Middle frontal gyrus (tissue), 1 donor: ENCODE results near the gene NIN.
A peak's percentile ranks its signal among the peaks of the same experiment; 100 is the strongest.

Experiments
- DNase-seq: peaks from one replicate; pipeline ENCODE4 v3.0.0-alpha.2; 2015; ENCODE audit warnings: low spot score; ENCODE audit errors: extremely low spot score

Gene NIN, protein sequence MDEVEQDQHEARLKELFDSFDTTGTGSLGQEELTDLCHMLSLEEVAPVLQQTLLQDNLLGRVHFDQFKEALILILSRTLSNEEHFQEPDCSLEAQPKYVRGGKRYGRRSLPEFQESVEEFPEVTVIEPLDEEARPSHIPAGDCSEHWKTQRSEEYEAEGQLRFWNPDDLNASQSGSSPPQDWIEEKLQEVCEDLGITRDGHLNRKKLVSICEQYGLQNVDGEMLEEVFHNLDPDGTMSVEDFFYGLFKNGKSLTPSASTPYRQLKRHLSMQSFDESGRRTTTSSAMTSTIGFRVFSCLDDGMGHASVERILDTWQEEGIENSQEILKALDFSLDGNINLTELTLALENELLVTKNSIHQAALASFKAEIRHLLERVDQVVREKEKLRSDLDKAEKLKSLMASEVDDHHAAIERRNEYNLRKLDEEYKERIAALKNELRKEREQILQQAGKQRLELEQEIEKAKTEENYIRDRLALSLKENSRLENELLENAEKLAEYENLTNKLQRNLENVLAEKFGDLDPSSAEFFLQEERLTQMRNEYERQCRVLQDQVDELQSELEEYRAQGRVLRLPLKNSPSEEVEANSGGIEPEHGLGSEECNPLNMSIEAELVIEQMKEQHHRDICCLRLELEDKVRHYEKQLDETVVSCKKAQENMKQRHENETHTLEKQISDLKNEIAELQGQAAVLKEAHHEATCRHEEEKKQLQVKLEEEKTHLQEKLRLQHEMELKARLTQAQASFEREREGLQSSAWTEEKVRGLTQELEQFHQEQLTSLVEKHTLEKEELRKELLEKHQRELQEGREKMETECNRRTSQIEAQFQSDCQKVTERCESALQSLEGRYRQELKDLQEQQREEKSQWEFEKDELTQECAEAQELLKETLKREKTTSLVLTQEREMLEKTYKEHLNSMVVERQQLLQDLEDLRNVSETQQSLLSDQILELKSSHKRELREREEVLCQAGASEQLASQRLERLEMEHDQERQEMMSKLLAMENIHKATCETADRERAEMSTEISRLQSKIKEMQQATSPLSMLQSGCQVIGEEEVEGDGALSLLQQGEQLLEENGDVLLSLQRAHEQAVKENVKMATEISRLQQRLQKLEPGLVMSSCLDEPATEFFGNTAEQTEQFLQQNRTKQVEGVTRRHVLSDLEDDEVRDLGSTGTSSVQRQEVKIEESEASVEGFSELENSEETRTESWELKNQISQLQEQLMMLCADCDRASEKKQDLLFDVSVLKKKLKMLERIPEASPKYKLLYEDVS (N-terminal part only)

GRCh38 chr14:50830932-50831725 lies at the start of gene NIN:
NIN (minus strand) TSS chr14:50831162; CDS start chr14:50822056, 9,106 bp downstream.
- DNase-seq: peak; percentile 76

DNA sequence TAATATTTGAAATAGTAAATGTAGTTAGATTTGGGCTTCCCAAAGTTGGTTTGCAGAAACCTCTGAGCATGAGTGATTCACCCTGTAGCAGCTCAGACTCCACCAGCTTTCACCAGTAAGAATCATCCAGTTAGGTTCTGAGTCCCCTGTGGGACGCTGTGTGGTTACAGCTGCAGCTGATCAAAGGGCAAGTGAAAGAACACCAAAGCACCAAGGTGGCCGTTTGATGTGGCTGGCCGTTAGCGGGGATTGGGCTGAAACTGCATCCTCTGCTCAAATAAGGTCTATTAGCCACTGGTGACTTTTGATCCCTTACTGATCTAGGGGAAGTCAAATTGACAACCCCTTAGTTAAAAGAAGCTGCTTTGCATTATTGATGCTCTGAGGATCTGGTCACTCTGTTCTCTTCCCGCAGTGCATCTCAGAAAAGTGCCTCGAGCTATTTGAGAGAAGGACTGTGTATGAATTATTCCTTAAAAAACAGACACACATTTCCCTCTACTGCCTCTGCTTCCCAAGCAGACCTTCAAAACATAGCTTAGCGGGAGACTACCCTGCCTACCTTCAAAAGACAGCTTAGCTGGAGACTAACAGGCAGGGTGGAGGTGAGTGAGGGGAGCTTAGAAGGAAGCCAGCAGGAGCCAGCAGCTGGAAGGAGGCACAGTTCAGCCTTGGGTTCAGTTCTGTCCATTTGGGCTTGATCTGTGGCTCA lies 44.6 kb upstream of the NIN start:
- no peak for DNase-seq

DNA sequence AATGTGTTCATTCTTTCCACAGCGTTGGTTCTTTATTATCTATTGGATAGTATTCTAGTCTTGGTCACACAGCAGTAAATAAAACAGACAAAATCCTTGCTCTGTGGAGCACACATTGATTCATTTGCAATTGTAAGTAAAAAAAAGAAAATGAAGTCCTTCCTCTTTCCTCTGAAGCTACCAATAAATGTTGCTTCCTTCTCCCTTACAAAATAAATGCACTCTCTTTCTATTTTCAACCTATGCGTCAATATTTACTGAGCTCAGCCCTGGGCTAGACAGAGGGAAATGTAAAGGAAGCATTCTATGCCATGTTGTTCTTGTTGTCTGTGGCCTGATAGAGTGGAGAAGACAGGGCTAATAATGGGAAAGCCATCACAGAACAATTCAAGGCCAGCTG lies 43.8 kb upstream of the NIN start:
- no peak for DNase-seq

DNA sequence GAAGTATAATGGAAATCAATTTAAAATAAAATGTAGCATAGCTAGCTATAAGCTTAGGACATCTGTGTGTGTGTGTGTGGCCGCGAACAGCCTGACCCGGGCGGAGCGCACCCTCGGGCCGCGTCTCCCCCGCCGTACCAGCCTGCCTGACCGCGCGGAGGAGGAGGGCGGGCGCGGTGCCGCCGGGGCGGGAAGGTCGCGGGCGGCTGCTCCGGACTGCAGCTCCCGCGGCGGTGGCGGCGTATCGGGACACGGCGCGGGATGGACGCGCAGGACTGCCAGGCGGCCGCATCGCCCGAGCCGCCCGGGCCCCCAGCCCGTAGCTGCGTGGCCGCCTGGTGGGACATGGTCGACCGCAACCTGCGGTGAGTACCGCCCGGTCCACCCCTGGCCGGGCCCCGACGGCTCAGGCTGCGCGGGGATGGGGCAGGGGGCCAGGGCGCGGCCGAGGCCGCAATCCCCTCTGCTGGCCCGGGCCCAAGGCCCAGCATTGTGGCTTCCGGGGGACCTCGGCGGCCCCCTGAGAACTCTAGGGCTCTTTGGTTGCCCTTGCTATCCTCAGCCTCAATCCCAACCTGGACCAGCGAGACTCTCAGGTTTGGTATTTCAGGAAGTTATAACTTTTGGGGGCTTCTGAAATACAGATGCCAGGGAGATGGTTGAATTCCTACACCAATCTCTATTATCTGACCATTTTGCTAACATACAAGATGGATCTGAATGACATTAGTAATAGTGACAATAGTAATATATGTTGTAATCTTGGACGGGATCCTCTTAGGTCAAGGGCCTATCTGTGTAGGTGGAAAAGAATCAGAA lies 41.2 kb upstream of the NIN start, which contains the start of gene ABHD12B:
Gene ABHD12B, plus strand, starts transcription at position 140 of the 819 bp plus-strand sequence. Its CDS starts 122 bp downstream, at position 262.
- DNase-seq: no peak

- no peak for DNase-seq
Measured at GRCh38 chr14:50871228-50871627, 40.3 kb upstream of the NIN start.

GRCh38 chr14:50865391-50866076 lies 34.6 kb upstream of the NIN start:
- no peak for DNase-seq

- no peak for DNase-seq
Measured at GRCh38 chr14:50864946-50865345, 34.0 kb upstream of the NIN start.

GRCh38 chr14:50864237-50864636 lies 33.3 kb upstream of the NIN start:
- no peak for DNase-seq

GRCh38 chr14:50862036-50862570 lies 31.1 kb upstream of the NIN start:
- no peak for DNase-seq

DNA sequence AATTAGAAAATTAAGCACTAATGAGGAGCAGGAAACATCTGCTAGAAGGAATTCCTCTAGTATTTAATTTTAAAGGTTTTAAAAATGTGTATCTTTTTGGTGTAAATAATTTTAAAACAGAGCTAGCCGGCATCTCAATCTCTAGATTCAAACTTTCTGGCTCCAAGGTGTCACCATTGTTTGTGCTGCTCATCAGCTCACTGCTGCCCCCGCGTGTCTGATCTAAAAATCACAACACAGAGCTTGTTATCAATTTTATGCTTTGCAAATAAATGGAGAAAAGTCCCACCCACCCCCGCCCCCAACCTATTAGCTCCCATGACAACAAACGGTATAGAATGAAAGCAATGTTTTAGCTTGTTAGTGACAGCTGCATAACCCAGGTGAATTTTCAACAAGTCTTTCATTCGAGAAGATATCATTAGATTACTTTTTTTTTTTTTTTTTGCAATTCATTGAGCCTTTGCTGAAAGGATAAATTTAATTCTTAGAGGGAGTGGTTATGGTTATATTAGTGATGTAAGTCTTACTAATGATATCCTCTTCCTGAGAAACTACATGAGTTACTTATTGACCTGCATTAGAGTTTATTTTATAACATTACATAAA lies 29.6 kb upstream of the NIN start:
- DNase-seq: peak; percentile 70

GRCh38 chr14:50859296-50859624 lies 28.3 kb upstream of the NIN start:
- no peak for DNase-seq

DNA sequence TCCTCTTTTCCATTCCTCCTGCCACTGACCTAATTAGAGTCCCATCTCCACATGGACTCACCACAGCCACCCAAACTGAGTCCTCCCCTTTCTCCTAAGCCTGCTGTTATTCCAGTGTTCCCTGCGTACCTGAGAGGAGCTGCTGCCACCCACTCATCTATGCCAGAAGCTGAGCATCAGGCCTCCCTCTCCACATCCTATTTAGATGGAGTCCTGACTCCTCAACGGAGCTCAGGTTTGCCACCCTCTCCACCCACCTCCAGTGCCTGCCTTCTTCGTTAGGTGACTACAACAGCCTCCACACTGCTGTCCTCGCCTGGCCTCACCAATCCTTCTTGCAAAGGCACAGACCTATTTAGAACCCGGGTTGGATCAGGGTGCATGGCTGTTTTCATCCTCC lies 25.7 kb upstream of the NIN start:
- DNase-seq: no peak

GRCh38 chr14:50855558-50855957 lies 24.6 kb upstream of the NIN start:
- DNase-seq: no peak

- no peak for DNase-seq
Measured at GRCh38 chr14:50854521-50854920, 23.6 kb upstream of the NIN start.

- no peak for DNase-seq
Measured at GRCh38 chr14:50853891-50854290, 22.9 kb upstream of the NIN start.

- DNase-seq: no peak
Measured at GRCh38 chr14:50846226-50846880, 15.4 kb upstream of the NIN start.

GRCh38 chr14:50845166-50845565 lies 14.2 kb upstream of the NIN start:
- DNase-seq: no peak
